ENCODE data around the gene RASSF5.

The RASSF5 gene

DNA sequence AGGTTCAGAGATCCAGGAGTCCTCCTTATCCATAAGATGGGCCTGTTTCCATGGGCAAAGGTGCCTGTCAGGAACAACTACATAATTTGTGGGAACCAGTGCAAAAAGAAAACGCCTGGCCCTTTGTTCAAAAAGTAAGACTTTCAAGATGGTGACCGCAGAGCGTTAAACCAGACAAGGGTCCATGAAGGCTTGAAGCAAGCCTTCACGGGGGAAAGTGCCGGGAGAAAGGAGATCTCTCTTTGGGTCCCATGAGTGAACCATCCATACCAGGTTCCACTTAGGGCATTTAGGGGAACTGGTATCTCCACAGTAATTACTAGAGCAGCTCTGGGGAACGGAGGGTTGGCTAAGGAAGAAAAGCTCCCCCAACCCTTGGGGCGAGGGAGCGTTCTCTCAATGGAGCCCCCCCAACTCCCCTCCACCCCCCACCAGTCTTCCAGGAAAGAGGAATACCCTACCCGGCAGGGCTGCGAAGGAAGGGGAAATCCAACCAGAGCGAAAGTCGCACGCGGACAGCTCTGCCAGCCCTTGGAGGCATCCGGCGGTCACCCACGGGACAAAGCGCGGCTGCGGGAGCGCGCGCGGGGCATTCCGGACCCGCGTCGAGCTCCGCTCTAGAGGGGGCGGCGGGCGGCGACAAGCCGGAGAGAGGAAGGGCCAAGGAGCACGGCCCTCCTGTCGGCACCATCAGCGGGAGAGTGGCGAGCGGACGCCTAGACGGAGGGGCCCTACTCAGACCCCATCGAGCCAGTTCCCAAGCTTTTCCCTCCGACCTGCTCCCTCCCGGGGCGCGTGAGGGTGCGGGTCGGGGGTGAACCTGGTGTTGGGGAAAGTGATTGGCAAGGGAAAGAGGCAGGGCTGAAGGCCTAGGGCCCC is 687 bp upstream of the RASSF5 start:
- no peaks in the 10 kb centered on the region for H3F3A ChIP-seq (ENCODE audit: control insufficient read depth, insufficient read depth)
- H3K4me3 ChIP-seq (ENCODE audit: low read length), result no peak overlapping the region
- H3K27me3 ChIP-seq (ENCODE audit: control insufficient read depth, low read length), result peaks cover 87% of the 10 kb centered on the region
- H3K27ac ChIP-seq (ENCODE audit: low read depth, low read length), result no peak overlapping the region
- no peaks in the 10 kb centered on the region for H3K9me2 ChIP-seq (replicated peaks; ENCODE audit: control insufficient read depth, low read length)
- no peaks in the 10 kb centered on the region for H3K36me3 ChIP-seq (ENCODE audit: control insufficient read depth, low read length)
- H3K79me2 ChIP-seq (ENCODE audit: control insufficient read depth, low read length), result no peaks in the 10 kb centered on the region
- no peaks in the 10 kb centered on the region for H4K20me1 ChIP-seq (ENCODE audit: control insufficient read depth, insufficient read depth, low read depth, low read length)
- H3K9me3 ChIP-seq (ENCODE audit: control insufficient read depth, insufficient read depth, low read length), result no peaks in the 10 kb centered on the region
- TF ChIP-seq CTCF (IDR thresholded peaks at IDR 0.05; ENCODE audit: low read depth, low read length, poor library complexity, severe bottlenecking), result no peak
- peak; percentile 65; the same call in 1 of the 2 replicates for TF ChIP-seq EZH2phosphoT487 (IDR thresholded peaks at IDR 0.05; ENCODE audit: borderline replicate concordance, low read length)
- H3K4me2 ChIP-seq (ENCODE audit: low read length), result peak overlapping the region; percentile 36; the same call in 1 of the 2 replicates
- H3K4me1 ChIP-seq (ENCODE audit: control insufficient read depth, low read length), result peaks cover 3% of the 10 kb centered on the region; the same call in 1 of the 2 replicates

DNA sequence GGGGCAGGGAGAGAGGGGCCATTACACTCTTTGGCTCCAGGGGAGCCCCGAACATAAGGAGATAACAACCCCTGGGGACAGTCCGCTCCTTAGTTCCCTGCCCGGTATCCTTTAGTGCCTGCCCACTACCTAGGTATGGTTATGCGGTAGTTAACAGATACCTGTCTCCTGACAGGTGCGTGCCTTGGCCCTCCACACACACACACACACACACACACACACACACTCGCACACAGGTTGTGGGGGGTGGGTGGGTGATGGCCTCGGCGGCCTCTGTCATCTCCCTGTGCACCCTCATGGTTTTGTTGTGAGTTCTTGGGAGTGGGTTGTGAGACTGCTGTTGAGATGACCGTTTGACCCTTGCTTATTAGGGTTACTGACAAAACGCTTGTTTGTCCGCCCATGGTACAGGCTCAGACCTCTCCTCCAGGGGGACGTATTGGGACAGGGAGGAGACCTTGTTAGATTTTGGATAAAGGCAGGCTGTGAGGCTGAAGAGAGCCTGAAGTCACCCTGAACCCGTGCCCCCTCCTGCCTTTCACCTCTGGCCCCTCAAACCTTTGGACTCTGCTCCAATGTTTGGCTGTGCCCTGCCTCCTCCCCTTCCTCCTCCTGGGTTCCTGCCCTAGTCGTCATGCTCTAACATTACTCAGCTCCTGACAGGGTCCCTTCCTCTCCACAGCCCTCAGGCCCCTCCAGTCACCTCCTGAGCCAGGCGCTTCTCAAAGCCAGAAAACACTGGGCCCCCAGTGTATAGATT is 979 bp downstream of the RASSF5 start:
- TF ChIP-seq CTCF (IDR thresholded peaks at IDR 0.05; ENCODE audit: low read depth, low read length, poor library complexity, severe bottlenecking), result no peak
- TF ChIP-seq EZH2phosphoT487 (IDR thresholded peaks at IDR 0.05; ENCODE audit: borderline replicate concordance, low read length), result no peak
- H3K9me3 ChIP-seq (ENCODE audit: control insufficient read depth, insufficient read depth, low read length), result no peaks in the 10 kb centered on the region
- H3F3A ChIP-seq (ENCODE audit: control insufficient read depth, insufficient read depth), result no peaks in the 10 kb centered on the region
- no peaks in the 10 kb centered on the region for H3K36me3 ChIP-seq (ENCODE audit: control insufficient read depth, low read length)
- H3K4me2 ChIP-seq (ENCODE audit: low read length), result no peak overlapping the region; the same call in 1 of the 2 replicates
- no peak overlapping the region for H3K4me3 ChIP-seq (ENCODE audit: low read length)
- H3K9me2 ChIP-seq (replicated peaks; ENCODE audit: control insufficient read depth, low read length), result no peaks in the 10 kb centered on the region
- H3K27me3 ChIP-seq (ENCODE audit: control insufficient read depth, low read length), result peaks cover 86% of the 10 kb centered on the region
- H3K4me1 ChIP-seq (ENCODE audit: control insufficient read depth, low read length), result peaks cover 3% of the 10 kb centered on the region; the same call in 1 of the 2 replicates
- H3K79me2 ChIP-seq (ENCODE audit: control insufficient read depth, low read length), result no peaks in the 10 kb centered on the region
- no peak overlapping the region for H3K27ac ChIP-seq (ENCODE audit: low read depth, low read length)
- H4K20me1 ChIP-seq (ENCODE audit: control insufficient read depth, insufficient read depth, low read depth, low read length), result no peaks in the 10 kb centered on the region

DNA sequence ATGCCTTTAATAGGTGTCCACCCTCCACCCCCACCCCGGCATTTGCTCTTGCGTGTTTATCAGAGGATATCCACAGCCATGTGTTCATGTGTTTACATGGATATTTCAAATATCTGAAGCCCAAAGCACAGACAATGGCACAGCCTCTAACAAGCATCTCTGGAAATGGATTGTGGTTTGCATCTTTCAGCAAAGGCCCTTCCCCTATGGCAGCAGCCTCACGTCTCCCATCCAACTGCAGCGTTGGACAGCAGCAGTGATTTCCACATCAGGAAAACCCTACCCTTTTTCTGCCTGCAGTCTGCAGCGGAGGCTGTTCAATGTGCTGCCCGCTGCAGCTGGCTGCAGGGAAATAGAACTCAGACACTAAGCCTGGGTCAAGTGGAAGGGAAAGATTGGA is 1.6 kb downstream of the RASSF5 start:
- no peak overlapping the region for H3K4me2 ChIP-seq (ENCODE audit: low read length)

More for the DNA sequence above, 1.6 kb downstream of the RASSF5 start:
- Histone ChIP-seq H3K4me1 (ENCODE audit: control insufficient read depth, low read length) (peaks cover 3% of the 10 kb centered on the region; the same call in 1 of the 2 replicates), H3K9me3 (ENCODE audit: control insufficient read depth, insufficient read depth, low read length) (no peaks in the 10 kb centered on the region), H3K9me2 (replicated peaks; ENCODE audit: control insufficient read depth, low read length) (no peaks in the 10 kb centered on the region), H4K20me1 (ENCODE audit: control insufficient read depth, insufficient read depth, low read depth, low read length) (no peaks in the 10 kb centered on the region), H3F3A (ENCODE audit: control insufficient read depth, insufficient read depth) (no peaks in the 10 kb centered on the region), H3K4me3 (ENCODE audit: low read length) (no peak overlapping the region), H3K27ac (ENCODE audit: low read depth, low read length) (no peak overlapping the region), H3K36me3 (ENCODE audit: control insufficient read depth, low read length) (no peaks in the 10 kb centered on the region), H3K27me3 (ENCODE audit: control insufficient read depth, low read length) (peaks cover 84% of the 10 kb centered on the region), H3K79me2 (ENCODE audit: control insufficient read depth, low read length) (no peaks in the 10 kb centered on the region)
- TF ChIP-seq EZH2phosphoT487 (IDR thresholded peaks at IDR 0.05; ENCODE audit: borderline replicate concordance, low read length) (no peak), CTCF (IDR thresholded peaks at IDR 0.05; ENCODE audit: low read depth, low read length, poor library complexity, severe bottlenecking) (no peak)

Measured in DOHH2 (cell line).